ENCODE data around the gene RAB40C.

RAB40C gene

DNA sequence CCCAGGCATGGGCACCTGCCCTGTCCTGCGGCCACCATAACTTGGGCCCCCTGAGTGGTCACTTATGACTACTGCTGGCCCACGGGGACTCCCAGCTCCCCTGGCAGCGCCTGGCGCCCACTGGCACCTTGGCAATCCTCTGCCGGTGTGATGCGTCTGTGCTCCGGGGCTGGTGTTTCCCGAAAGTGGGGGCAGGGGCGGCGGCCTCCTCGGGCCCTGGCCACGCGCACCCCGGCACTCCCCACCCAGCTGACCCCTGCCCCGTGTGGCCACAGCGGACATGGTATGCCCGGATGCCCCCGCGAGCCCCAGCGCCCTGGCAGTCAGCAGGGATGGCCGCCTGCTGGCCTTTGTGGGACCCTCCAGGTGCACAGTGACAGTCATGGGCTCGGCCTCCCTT lies 67.6 kb downstream of the RAB40C start:
- no peak for TF ChIP-seq ELF4 (IDR thresholded peaks at IDR 0.05)
- no peak for TF ChIP-seq SP1 (IDR thresholded peaks at IDR 0.05)
- no peak for TF ChIP-seq PKNOX1 (IDR thresholded peaks at IDR 0.05)
- TF ChIP-seq L3MBTL2 (conservative IDR thresholded peaks at IDR 0.05) = no peak
- no peak for TF ChIP-seq HDGF (IDR thresholded peaks at IDR 0.05; ENCODE audit: borderline replicate concordance)
- no peak for TF ChIP-seq LEF1 (IDR thresholded peaks at IDR 0.05; ENCODE audit: borderline replicate concordance)
- DNase-seq (ENCODE audit: extremely low spot score) = no peak
- CTCF ChIA-PET = no interaction called here
- POLR2A ChIA-PET = no interaction called here

- TF ChIP-seq LEF1 (IDR thresholded peaks at IDR 0.05; ENCODE audit: borderline replicate concordance) = no peak
- TF ChIP-seq SP1 (IDR thresholded peaks at IDR 0.05) = no peak
- TF ChIP-seq ELF4 (IDR thresholded peaks at IDR 0.05) = no peak
- no peak for TF ChIP-seq PKNOX1 (IDR thresholded peaks at IDR 0.05)
- no peak for TF ChIP-seq BHLHE40 (IDR thresholded peaks at IDR 0.05; ENCODE audit: borderline replicate concordance)
- no peak for TF ChIP-seq HDGF (IDR thresholded peaks at IDR 0.05; ENCODE audit: borderline replicate concordance)
- no peak for TF ChIP-seq FOXK2 (IDR thresholded peaks at IDR 0.05)
- no peak for TF ChIP-seq ARNT (IDR thresholded peaks at IDR 0.05)
- no peak for TF ChIP-seq L3MBTL2 (conservative IDR thresholded peaks at IDR 0.05)
- TF ChIP-seq TARDBP (IDR thresholded peaks at IDR 0.05) = no peak
- TF ChIP-seq SUZ12 (IDR thresholded peaks at IDR 0.05) = no peak
- TF ChIP-seq ZNF384 (IDR thresholded peaks at IDR 0.05) = no peak
- DNase-seq (ENCODE audit: extremely low spot score) = no peak
- POLR2A ChIA-PET = interaction anchor here (1.1 to 2.2 kb wide), 3 partner anchors 9 to 23 kb away, joined by 3 to 12 read pairs (median 6); partner anchors contain the start of genes RHBDL1 and WDR90
- CTCF ChIA-PET = interaction anchor here (1.7 kb wide), 1 partner anchor 8 kb away, joined by 4 read pairs; no protein-coding TSS in a partner anchor
These were observed 69.1 kb downstream of the RAB40C start for GRCh38 chr16:658679-659571.

GRCh38 chr16:659618-660017 lies 69.8 kb downstream of the RAB40C start:
- no peak for TF ChIP-seq L3MBTL2 (conservative IDR thresholded peaks at IDR 0.05)
- TF ChIP-seq PKNOX1 (IDR thresholded peaks at IDR 0.05) = no peak
- TF ChIP-seq TARDBP (IDR thresholded peaks at IDR 0.05) = no peak
- TF ChIP-seq LEF1 (IDR thresholded peaks at IDR 0.05; ENCODE audit: borderline replicate concordance) = no peak
- no peak for TF ChIP-seq BHLHE40 (IDR thresholded peaks at IDR 0.05; ENCODE audit: borderline replicate concordance)
- TF ChIP-seq FOXA1 (IDR thresholded peaks at IDR 0.05) = no peak
- no peak for TF ChIP-seq HDGF (IDR thresholded peaks at IDR 0.05; ENCODE audit: borderline replicate concordance)
- TF ChIP-seq SP1 (IDR thresholded peaks at IDR 0.05) = no peak
- ChIA-PET POLR2A (interaction anchor here (1.1 to 2.2 kb wide), 5 partner anchors 9 to 22 kb away, joined by 3 to 12 read pairs (median 6); partner anchors contain the start of genes RHBDL1, STUB1 and WDR90), CTCF (interaction anchor here (0.6 to 1.7 kb wide), 2 partner anchors 9 to 19 kb away, joined by 4 to 5 read pairs; no protein-coding TSS in a partner anchor)
- DNase-seq (ENCODE audit: extremely low spot score) = no peak

GRCh38 chr16:660132-660458 lies 70.2 kb downstream of the RAB40C start:
- no peak for DNase-seq (ENCODE audit: extremely low spot score)
- TF ChIP-seq ELF4 (IDR thresholded peaks at IDR 0.05) (no peak), ZNF384 (IDR thresholded peaks at IDR 0.05) (no peak), FOXM1 (IDR thresholded peaks at IDR 0.05; ENCODE audit: borderline replicate concordance) (no peak), ARNT (IDR thresholded peaks at IDR 0.05) (no peak), TARDBP (IDR thresholded peaks at IDR 0.05) (no peak), L3MBTL2 (conservative IDR thresholded peaks at IDR 0.05) (no peak), BHLHE40 (IDR thresholded peaks at IDR 0.05; ENCODE audit: borderline replicate concordance) (no peak)
- ChIA-PET CTCF (interaction anchor here (0.6 to 1.7 kb wide), 2 partner anchors 9 to 18 kb away, joined by 4 to 5 read pairs; no protein-coding TSS in a partner anchor), POLR2A (interaction anchor here (1.4 to 2.2 kb wide), 4 partner anchors 10 to 20 kb away, joined by 4 to 12 read pairs (median 6); partner anchors contain the start of genes RHBDL1, STUB1 and WDR90)

GRCh38 chr16:660459-661183 lies 70.8 kb downstream of the RAB40C start:
- ChIA-PET POLR2A (interaction anchor here (1.5 to 2.2 kb wide), 3 partner anchors 10 to 20 kb away, joined by 4 to 12 read pairs (median 6); partner anchors contain the start of genes STUB1 and WDR90), CTCF (interaction anchor here (0.6 to 1.7 kb wide), 2 partner anchors 10 to 18 kb away, joined by 4 to 5 read pairs; no protein-coding TSS in a partner anchor)
- peak; percentile 95 for DNase-seq (ENCODE audit: extremely low spot score)
- TF ChIP-seq FOXA1 (IDR thresholded peaks at IDR 0.05) (no peak), ARNT (IDR thresholded peaks at IDR 0.05) (no peak), HDGF (IDR thresholded peaks at IDR 0.05; ENCODE audit: borderline replicate concordance) (0 out of 2 replicates have a peak, but pooled peaks have one; percentile 51)

DNA sequence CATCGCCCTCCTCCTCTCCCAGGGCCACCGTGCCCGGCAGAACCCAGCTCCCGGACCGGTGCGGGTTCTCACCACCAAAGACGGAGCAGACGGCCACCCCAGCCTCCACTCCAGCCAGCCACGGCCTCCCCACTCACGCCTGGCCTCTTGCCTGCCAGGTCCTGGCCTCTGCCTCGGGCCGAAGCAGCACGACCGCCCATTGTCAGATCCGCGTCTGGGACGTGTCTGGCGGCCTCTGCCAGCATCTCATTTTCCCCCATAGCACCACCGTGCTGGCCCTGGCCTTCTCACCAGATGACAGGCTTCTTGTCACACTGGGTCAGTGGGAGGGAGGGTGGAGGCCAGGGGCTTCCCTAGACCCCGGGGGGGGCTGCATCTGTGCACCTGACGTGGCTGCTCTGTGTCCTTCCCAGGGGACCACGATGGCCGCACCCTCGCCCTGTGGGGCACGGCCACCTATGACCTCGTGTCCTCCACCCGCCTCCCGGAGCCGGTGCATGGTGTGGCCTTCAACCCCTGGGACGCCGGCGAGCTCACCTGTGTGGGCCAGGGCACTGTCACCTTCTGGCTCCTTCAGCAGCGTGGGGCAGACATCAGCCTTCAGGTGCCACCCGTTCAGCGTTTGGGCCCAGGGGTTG lies 71.4 kb downstream of the RAB40C start:
- POLR2A ChIA-PET = interaction anchor here (1.5 to 2.2 kb wide), 3 partner anchors 11 to 19 kb away, joined by 4 to 12 read pairs (median 6); partner anchors contain the start of genes STUB1 and WDR90
- DNase-seq (ENCODE audit: extremely low spot score) = no peak
- TF ChIP-seq NFRKB (IDR thresholded peaks at IDR 0.05) (no peak), HDGF (IDR thresholded peaks at IDR 0.05; ENCODE audit: borderline replicate concordance) (0 out of 2 replicates have a peak, but pooled peaks have one; percentile 41), PKNOX1 (IDR thresholded peaks at IDR 0.05) (no peak)
- CTCF ChIA-PET = no interaction called here
